Cerebellar cortex (tissue), 1 donor: ENCODE measurements around the gene AKT2.

Experiments used
- DNase-seq: peaks from one replicate; pipeline ENCODE4 v3.0.0-alpha.2; 2015; ENCODE audit warnings: low spot score

The AKT2 gene

DNA sequence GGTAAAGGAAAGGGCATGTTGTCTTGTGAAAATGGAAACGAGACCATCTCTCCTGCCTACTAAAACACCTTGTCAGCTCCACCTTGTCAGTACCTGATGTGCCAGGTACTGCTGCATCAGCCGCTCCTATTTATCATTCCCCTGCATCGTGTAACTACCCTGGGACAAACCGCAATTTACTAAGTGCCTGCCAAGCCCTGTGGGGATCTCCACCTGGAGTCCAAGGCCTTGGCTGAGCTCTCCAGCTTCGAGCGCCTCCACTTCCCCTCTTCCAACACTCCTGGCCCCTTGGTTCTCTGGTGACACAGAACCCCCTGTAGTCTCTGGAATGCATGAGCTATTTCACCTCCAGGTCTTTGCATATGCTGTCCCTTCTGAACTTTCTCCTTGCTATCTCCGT is 32.8 kb downstream of the AKT2 start:
- peak; percentile 65 for DNase-seq

GRCh38 chr19:40251991-40252390 is 33.2 kb downstream of the AKT2 start:
- no peak for DNase-seq

DNA sequence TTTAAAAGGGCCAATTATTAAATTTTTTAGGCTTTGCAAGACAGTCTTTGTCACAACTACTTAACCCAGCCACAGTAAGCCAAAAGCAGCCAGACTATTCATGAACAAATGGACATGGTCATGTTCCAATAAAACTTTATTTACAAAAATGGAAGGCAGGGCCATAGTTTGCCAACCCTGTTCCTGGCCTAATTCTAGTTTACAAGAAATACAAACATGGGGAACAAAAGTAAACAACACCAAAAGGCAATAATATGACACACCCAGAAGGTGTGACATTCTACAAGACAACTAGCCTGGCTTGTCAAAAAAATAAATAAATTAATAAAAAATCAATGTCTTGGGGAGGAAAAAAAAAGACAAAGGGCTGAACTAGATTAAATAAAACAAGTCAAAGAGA is 33.9 kb downstream of the AKT2 start:
- no peak for DNase-seq

DNA sequence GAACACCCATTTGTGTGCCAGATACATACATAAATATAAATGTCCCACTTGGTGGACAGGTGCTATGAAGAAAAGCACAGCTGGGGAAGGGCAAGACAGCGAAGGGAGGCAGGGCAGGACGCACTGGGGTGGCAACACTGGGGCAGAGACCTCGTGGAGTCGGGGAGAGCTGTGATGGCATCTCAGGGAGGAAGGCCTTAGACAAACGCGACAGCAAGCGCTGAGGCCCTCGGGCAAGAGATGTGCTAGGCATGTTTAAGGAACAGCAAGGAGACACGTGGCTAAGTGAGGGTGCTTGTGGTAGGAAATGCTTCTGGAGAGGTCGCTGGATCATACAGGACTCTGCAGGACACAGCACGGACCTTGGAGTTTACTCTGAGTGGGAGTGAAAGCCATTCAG is 35.4 kb downstream of the AKT2 start:
- no peak for DNase-seq

GRCh38 chr19:40249201-40249600 is 35.9 kb downstream of the AKT2 start:
- DNase-seq, result no peak

GRCh38 chr19:40247735-40248262 is 37.3 kb downstream of the AKT2 start:
- no peak for DNase-seq

DNA sequence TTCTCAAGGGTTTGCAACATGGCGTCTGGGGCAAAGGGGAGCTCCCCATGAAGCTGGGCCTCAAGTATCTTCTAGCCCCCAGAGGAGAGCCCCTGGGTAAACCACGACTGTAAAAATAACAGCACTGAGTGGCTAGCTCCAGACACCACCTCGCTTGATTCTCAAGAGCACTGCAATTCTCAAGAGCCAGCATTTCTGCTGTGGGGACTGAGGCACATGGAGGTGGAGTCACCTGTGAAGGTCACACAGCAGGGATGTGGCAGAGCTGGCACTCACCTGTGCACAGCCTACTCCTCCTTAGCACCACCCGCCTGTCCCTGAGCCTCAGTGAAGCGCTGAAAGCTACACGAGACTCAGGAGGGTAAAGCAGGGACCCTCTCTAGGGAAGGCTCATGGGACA is 38.0 kb downstream of the AKT2 start:
- no peak for DNase-seq

GRCh38 chr19:40246292-40247073 is 38.7 kb downstream of the AKT2 start:
- DNase-seq, result no peak

DNA sequence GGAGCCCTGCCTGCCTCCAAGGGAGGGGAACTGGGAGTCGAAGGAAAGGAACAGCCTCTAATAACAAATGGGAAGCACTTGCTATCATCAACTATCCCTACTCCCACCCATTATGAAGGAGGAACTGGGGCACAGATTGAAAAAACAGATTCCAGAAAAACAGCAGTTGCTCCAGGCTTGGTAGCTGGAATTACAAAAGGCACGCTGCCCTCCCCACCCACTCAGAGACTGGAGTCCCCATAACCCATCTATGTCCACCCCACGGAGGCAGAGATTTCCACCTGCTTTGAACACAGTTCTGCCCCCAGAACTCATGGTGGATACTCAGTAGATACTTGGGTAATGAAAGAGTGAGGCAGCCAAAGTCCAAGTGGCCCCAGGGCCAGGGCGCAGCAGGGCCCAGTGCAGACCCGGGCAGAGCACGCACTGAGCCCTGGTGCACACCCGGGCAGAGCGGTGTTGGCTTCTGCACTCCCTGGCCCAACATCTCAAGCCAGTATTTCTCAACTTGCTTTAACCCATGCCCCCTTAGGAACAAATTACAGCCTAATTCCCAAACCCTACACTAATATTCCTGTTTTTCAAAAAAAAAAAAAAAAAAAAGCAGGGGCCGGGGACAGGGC is 39.5 kb downstream of the AKT2 start:
- DNase-seq, result no peak

- no peak for DNase-seq
These were observed 40.4 kb downstream of the AKT2 start for GRCh38 chr19:40244579-40245317.

GRCh38 chr19:40243181-40243580 is 42.0 kb downstream of the AKT2 start:
- DNase-seq, result no peak

GRCh38 chr19:40242480-40242879 is 42.7 kb downstream of the AKT2 start:
- DNase-seq, result no peak

DNA sequence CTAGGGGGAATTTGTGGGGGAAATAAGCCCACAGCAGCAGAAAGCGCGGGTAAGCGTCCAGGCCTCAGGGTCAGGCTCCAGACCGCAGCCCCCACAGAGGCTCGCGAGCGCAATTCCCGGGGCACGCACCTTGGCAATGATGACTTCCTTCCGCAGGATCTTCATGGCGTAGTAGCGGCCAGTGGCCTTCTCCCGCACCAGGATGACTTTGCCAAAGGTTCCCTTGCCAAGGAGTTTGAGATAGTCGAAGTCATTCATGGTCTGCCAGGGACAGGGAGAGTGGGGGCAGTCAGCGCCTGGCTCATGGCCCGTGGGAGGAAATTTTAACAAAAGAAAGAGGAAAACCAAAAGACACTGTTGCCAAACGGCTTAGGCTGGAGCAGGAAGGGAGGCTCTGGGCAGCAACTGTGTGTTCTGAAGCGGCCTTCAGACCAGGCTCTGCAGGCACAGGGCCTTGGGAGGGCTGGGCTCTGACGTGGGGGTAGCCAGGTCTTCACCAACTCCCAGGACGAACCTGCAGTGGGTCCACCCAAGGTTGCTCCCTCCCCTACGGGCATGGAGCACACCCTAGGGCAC is 43.2 kb downstream of the AKT2 start:
- DNase-seq, result peak; percentile 88

- DNase-seq, result no peak
These were observed 43.9 kb downstream of the AKT2 start for GRCh38 chr19:40241125-40241808.

DNA sequence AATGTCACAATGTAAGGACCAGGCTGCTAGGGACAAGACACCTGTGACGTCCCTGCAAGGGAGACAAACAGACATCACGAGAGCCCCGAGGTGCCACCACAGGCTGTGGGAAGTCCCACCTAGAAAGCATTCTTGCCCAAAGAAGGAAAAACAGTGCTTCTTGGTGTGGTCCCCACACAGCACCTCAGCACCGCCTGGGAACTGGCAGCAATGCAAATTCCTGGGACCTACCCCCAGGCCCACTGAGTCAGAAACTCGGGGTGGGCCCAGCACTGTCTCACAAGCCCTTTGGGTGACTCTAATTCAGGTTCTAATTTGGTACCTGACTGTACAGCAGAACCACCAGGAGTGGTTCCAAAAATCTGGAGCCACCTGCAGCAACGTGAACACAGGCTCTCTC is 44.8 kb downstream of the AKT2 start:
- DNase-seq, result no peak

- no peak for DNase-seq
These were observed 45.5 kb downstream of the AKT2 start for GRCh38 chr19:40239415-40240226.

DNA sequence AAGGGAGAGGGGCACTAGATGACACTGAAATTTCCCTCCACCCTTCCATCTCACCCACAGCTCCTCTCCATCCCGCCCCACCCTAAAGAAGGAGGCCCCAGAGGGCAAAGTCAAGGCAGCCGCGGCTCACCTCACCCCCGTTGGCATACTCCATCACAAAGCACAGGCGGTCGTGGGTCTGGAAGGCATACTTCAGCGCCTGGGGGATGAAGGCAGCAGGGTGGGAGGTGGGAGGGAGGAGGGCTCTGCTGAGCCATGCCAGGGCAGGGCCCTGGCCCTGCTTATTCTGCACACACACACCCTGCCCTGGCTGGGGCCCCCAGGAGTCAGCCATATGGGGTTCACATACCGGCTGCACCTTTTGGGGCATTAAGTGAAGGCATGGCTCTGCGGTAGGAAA is 46.4 kb downstream of the AKT2 start:
- no peak for DNase-seq

GRCh38 chr19:40237791-40238190 is 47.4 kb downstream of the AKT2 start:
- DNase-seq, result no peak

DNA sequence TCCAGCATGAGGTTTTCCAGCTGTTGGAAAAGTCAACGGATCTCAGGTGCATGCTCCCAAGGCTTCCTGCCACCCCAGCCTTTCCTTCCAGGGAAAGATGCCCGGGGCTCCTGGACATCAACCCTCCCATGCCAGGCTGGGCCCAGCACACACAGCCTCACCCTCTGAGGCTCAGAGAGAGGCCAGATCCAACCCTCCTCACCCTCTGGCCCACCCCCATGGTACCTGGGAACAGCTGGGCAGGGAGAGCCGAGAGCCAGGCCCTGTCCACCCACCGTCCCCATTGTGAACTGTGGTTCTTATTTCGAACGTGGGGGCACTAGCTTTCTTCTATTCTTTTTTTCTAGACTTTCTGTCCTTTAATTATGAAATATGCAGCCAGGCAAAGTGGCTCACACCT is 48.8 kb downstream of the AKT2 start:
- DNase-seq, result no peak

DNA sequence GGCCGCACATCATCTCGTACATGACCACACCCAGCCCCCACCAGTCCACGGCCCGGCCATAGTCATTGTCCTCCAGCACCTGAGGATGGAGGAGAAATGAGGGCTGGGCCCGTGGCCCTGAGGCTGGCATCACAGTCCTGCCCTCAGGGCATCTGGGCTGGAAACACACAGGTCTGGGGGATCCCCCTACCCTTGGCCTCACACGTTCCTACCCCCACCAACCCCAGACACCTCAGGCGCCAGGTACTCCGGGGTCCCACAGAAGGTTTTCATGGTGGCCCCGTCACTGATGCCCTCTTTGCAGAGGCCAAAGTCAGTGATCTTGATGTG is 49.2 kb downstream of the AKT2 start:
- DNase-seq, result no peak
